ENCODE data around the gene LRRC37A3.
"Not testable (repeated sequence)": the region's sequence is repeated elsewhere in the genome, so short reads cannot be mapped to it uniquely, and the experiment has no call there.

LRRC37A3 gene

GRCh38 chr17:64919289-64920025 lies at the start of gene LRRC37A3:
Gene LRRC37A3, minus strand, starts transcription at chr17:64919478. Its CDS starts 22,221 bp downstream, at chr17:64897257.
- peak; percentile 92 to 99 for DNase-seq

DNA sequence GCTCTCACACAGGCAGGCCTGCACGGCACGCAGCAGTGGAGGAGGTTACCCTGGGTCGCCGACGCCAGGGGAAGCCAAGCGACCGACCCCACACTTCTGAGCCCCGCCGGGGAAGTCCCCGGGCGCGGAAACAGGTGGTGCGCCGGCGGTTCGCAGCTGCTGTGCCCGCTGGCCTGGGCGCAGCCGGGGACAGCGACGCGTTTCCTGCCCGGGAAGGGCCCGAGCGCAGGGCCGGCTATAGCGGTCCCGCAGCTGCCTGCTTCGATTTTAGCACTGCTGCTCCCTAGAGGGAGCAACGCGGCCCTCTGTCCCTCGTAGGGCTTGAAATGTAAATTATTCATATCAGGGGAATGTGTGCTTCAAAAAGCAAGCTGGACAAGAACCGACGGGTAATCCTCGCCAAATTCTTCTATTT lies 46.6 kb upstream of the LRRC37A3 start:
- peak; percentile 11 to 76 for DNase-seq

DNA sequence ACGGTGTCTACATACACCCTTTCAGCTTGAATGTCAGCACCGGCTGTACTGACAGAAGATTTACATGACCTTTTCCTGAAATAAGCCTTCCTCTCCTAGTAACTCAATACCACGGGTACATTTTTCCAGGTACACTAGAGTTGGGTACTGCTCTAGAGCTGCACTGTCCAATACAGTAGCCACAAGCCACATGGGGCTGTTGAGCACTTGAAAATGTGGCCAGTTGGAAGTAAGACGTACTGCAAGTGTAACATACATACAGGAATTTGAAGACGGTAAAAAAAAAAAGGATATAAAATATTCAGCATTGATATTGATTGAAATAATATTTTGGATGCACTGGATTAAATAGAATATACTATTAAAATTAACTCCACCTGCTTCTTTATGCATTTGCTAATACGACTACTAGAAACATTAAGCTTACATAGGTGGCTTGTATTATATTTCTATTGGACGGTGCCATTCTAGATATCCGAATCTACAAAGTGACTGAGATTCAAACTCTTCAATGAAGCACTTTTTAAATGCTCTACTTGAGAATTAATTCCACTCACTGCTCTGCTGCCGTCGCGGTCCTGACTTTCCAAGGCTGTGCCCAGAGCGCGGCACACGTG lies 46.1 kb upstream of the LRRC37A3 start:
- peak in 1 of 2 experiments; percentile 29 for DNase-seq

- DNase-seq: peak in 1 of 2 experiments; percentile 13
These were observed 45.5 kb upstream of the LRRC37A3 start for GRCh38 chr17:64964796-64965195.

DNA sequence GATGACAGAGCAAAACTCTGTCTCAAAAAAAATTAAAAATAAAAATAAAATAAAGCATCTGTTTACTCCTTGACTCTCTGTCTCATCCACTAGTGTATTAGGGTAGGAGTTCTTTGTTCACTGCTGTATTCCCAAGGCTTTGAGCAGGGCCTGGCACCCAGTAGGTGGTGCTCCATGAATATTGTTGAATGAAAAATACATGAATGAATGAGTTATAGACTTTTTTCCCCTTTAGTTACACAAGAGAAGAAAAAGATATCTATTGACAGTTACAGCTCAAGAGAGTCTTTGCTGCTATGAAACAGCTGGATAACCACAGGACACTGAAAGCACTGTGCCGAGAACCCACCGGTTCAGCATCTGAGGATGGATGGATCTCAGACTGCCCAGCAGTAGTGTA lies 44.5 kb upstream of the LRRC37A3 start:
- DNase-seq: not testable (repeated sequence)

- DNase-seq: peak; percentile 46 to 84
These were observed 42.5 kb upstream of the LRRC37A3 start for GRCh38 chr17:64961563-64962378.

- DNase-seq: no peak
These were observed 32.6 kb upstream of the LRRC37A3 start for GRCh38 chr17:64951877-64952276.

GRCh38 chr17:64950871-64951270 lies 31.6 kb upstream of the LRRC37A3 start:
- no peak for DNase-seq

- no peak for DNase-seq
These were observed 27.9 kb upstream of the LRRC37A3 start for GRCh38 chr17:64947152-64947551.

DNA sequence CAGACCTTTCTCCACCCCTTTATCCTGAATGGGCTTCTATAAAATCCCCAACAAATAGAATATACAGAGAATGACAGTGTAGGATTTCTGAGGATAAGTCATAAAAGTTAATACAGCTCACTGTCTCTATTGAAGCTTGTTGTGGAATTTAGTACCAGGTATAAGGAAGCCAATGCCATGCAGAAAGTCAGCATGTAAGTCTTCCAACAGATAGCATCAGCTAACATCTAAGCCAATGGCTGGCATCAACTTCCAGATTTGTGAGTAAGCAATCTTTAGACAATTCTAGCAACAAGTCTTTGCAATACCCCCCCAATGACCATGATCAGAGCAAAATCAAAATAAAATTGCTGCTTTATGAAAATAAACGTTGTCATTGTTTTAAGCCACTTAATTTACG lies 22.5 kb upstream of the LRRC37A3 start:
- DNase-seq: no peak

DNA sequence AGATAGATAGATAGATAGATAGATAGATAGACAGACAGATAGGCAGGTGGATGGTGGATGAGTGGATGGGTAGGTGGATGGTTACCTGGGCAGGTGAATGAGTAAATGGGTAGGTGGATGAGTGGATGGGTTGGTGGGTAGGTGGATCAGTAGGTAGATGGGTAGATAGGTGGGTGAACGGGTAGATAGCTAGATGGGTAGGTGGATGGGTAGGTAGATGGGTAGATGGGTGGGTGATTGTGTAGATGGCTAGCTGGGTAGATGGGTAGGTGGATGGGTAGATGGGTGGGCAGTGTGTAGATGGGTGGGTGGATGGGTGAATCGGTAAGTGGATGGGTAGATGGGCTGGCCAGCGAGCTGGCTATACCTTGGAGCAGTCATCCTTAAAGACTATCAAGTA lies 21.8 kb upstream of the LRRC37A3 start:
- DNase-seq: no peak

DNA sequence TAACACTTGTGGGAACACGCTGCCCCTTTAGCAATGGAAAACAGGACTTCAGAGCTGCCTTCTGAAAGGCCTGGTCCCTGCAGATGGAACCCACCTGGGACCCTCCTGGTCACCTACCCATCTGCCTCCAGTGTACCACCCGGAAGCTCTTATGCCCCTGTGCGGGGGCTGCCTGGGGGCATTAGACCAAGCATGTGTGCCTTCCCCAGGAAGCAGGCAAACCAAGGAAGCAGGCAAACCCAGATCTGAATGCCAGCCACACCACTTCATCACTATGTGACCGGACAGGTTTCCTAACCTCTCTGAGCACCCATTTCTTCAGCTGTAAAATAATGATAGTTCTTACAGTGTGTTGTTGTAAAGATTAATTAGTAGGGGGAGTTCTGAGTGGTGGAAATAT lies 20.8 kb upstream of the LRRC37A3 start:
- no peak for DNase-seq

GRCh38 chr17:64938925-64939474 lies 19.7 kb upstream of the LRRC37A3 start:
- peak in 1 of 2 experiments; percentile 28 for DNase-seq

GRCh38 chr17:64938290-64938689 lies 19.0 kb upstream of the LRRC37A3 start:
- no peak for DNase-seq

DNA sequence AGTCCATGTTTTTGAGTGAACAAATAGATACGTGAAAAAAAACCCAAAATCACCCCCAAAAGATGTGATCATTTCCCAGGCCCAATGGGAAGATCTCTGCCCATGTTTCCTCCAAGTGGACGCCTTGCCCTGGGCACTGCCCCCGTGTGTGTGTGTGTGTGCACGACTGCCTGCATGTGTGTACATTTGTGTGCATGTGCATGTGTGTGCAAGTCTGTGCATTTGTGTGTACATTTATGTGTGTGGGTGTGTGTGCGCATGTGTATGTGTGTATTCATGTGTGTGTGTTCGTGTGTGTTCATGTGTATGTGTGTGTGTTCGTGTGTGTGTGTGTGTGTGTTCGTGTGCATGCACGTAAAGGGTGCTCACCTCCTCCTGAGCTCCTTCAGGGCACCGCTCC lies 16.8 kb upstream of the LRRC37A3 start:
- no peak for DNase-seq

- DNase-seq: not testable (repeated sequence)
These were observed 15.1 kb upstream of the LRRC37A3 start for GRCh38 chr17:64934284-64934778.

DNA sequence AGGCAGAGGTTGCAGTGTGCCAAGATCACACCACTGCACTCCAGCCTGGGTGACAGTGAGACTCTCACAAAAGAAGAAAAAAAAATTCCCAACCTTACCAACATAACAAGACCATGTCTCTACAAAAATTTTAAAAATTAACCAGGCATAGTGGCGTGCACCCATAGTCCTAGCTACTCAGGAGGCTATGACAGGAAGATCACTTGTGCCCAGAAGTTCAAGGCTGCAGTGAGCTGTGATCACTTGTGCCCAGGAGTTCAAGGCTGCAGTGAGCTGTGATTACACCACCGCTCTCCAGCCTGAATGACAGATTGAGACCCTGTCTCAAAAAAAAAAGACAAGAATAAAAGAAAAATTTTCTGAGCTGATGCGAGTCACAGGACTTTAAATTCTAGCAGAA lies 13.6 kb upstream of the LRRC37A3 start:
- not testable (repeated sequence) for DNase-seq

GRCh38 chr17:64930374-64930773 lies 11.1 kb upstream of the LRRC37A3 start:
- not testable (repeated sequence) for DNase-seq

DNA sequence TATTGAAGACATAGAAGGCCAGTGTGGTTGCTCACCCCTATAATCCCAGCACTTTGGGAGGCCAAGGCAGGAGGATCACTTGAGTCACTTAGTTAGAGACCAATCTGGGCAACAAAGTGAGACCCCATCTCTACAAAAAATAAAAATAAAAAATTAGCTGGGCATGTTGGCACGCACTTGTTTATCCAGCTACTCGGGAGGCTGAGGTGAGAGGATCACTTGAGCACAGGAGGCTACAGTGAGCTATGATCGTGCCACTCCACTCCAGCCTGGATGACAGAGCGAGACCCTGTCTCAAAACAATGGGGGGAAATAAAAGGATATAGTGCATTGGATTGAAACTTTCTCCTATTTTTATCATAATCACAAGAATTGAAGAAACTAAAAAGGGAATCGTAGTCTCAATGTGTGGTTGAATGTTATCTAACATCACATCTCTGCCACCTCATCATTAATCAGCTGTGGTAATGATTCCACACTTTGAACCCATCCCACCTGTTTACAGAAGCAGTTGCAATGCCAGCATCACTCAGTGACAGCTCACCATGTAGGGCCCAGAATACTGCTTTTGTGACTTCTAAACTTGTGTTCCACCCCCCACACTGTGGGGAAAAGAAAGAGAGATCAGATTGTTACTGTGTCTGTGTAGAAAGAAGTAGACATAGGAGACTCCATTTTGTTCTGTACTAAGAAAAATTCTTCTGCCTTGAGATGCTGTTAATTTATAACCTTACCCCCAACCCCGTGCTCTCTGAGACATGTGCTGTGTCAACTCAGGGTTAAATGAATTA lies 10.3 kb upstream of the LRRC37A3 start:
- DNase-seq: not testable (repeated sequence)

DNA sequence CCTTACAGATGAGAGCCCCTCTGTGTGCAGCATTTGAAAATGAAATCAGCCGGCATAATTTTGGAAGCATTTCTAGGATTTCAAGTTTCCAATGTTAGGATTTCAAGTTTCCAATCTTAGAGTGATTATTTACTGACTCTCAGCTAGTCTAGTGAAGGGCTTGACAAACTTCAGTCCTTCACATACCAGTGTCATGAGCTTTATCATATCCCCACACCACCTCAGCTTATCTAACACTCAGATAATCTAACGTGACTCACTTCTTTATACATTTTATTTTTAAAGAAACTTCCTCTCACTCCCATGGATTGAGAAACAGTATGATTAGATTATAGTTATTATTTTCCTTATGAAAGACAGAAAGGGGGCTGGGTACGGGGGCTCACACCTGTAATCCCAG lies 9.4 kb upstream of the LRRC37A3 start:
- not testable (repeated sequence) for DNase-seq

GRCh38 chr17:64927444-64927843 lies 8.2 kb upstream of the LRRC37A3 start:
- DNase-seq: peak; percentile 22 to 66

DNA sequence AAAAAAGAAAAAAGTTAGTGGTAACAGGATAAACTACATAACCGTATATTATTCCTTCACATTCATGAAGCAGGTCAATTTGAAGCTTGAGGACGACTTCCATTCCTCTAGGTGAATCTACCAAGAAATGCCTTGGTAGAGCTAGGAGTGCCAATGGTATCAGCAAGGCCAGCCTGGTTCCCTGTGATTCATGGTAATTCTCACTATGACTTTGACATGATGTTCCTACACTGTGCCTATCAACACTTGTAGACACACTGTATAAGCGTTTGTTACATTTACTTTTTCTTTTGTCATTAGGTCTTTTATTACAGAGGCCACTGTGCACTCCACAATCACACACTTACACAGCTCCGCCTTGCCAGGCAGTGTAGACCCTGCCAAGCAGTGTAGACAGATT lies 7.2 kb upstream of the LRRC37A3 start:
- not testable (repeated sequence) for DNase-seq

Measured in NCI-H526 (cell line).